ENCODE results near the gene AQP12A.
"Not testable (repeated sequence)": the region's sequence is repeated elsewhere in the genome, so short reads cannot be mapped to it uniquely, and the experiment has no call there.

The AQP12A gene

GRCh38 chr2:240691631-240692420 is at the start of gene AQP12A:
TSS of gene AQP12A (plus strand) at chr2:240691866. CDS start at chr2:240691914, 48 bp downstream.
- not testable (repeated sequence) for DNase-seq

DNA sequence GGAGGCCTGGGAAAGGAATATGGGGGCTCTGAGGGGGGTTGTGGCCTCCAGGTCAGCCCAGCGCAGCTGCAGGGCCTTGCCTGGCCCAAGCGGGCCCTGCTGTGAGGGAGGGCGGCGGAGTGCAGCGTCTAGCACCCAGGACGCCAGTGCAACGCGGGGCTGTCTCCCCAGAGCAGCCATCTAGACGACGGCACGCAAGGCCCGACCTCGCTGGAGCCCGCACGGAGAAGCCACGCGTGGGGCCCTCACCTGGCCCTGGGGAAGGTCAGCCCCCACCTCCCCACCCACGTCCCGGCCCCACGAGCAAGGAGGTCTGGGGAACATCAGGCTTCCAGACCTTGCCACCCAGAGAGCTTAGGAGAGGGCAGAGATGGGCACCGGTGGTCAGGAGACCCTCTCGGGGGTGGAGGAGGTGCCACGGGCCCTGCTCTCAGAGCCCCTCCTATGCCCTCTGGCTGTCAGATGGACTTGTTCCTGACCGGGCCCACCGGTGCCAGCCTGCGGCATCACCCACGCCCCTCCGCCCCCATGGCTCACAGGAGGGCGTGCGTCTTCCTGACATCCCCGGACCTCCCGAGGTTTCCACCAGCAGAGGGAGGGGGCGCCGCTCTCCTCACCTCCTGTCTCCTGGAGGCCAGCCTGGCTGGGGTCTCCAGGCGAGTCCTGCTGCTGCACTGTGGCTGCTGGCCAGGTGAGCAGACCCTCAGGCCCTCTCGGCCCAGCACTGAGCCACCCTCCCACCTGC is 49.4 kb upstream of the AQP12A start:
- no peak for DNase-seq

- DNase-seq = no peak
These were observed 48.9 kb upstream of the AQP12A start for GRCh38 chr2:240642806-240643092.

GRCh38 chr2:240643093-240643810 is 48.4 kb upstream of the AQP12A start:
- no peak for DNase-seq

GRCh38 chr2:240643811-240644150 is 47.9 kb upstream of the AQP12A start:
- DNase-seq = no peak

DNA sequence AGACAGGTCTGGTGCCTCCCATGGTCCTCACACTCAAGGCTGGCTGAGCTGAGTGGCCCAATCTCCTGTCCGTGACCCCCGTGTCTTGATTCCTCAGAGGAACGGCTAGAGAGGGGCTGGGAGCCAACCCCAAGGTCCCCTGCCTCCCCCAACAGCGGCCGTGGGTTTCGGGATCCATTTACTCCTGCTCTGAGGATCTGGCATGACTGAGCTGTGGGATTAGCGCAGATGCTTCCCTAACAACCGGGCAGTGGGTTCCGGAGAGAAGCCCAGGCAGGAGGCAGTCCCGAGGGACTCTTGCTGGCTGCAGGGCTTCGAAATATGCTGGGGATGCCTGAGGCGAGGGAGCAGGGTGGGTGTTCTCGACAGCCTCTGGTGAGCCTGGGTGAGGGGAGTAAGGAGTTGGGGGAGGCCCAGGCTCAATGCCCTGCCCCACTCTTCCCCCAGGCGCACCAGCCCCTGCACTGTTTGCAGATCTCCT is 47.5 kb upstream of the AQP12A start:
- DNase-seq = no peak

DNA sequence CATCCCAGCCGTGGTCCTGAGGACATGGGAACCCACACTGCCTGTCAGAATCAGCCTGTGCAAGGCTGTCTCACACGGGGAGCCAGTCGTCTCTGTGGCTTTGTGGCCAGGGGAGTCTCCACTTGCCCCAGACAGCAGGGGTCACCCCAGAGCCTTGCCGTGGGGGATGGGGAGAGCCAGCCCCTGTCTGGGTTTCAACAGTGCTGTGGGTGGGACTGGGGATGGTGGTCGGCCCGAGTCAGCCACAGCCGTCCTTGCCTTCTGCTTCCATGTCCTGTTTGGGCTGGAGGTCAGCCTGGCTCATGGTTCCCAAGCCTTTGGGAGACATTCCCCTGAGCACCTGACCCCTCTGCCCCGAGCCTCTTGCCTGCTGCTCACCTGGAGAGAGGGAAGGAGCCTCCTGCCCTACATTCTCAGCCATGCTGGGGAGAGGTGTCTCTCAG is 46.8 kb upstream of the AQP12A start:
- DNase-seq = no peak

- no peak for DNase-seq
These were observed 46.3 kb upstream of the AQP12A start for GRCh38 chr2:240645346-240645745.

DNA sequence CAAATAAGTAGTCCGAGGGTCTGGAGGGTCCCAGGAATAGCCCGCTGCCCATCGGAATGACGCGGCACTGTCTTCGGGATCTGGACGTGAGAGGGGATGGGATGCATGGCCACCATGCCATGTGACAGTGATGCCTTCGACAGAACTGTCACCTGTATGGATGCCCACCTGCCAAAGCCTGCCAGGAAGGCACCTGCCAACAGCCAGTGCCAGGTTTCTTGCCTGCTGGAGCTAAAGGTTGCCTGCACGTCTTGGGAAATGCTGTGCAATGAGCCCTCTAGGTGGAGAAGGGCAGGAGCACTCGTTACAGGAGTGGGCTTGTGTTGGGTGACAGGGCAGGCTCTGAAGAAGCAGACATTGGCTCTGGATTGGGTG is 45.9 kb upstream of the AQP12A start:
- DNase-seq = no peak

DNA sequence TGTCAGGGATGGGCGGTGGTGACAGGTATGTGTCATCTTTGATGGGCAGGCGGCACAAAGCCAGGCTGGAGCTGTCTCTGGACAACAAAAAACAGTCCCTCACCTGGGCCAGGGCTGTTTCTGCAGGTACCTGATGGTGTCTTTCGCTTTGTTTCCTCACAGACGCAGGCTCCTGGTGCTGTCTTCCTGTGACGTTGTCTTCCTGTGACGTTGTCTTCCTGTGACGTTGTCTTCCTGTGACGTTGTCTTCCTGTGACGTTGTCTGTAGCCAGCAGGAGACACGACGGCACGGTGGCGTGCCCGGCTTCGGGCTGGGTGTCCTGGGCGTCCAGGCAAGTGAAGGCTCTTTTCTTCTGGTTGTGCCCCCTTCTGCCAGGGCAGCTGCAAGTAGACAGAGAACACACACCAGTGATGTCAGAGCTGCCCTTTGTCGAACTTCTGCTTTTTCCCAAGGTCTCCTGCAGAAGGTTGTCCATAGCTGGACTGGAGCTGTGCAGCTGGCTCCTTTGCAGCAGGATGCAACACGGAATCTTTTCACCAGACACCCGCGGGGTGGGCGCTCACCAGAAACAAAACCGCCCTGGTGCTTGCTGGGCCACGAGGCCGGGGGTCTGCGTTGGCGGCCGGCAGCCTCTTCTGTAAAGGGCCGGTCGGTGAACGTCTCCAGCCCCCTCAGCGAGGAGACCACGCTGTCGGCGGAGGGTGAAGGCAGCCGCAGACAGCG is 45.3 kb upstream of the AQP12A start:
- no peak for DNase-seq

DNA sequence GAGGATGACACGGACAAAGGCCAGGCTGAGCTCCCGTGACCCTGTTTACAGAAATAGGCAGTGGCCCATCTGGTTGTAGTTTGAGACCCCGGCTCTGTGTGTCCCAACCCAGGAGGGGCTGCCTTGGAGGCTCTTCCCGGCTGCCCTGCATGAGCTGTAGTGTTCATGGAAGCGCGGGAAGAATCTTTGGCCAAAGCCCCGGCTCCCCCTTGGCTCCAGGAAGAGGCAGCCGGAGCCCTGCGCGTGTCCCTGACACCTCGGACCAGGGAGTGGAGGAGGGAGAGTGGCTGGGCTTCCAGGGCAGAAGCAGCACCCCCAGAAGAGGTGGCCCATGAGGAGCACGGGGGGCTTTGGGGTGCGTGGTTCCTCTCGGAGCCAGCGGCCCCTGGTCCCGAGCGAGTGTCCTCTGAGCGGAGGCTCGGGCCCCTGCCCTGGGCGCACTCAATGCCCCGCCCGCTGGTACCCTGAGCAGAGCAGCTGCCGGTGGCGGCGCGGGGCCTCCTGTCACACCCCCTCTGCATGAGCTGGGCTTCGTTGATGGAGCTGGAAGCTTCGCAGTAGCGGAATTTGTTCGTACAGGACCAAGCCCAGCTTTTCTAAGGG is 44.7 kb upstream of the AQP12A start:
- DNase-seq = no peak

DNA sequence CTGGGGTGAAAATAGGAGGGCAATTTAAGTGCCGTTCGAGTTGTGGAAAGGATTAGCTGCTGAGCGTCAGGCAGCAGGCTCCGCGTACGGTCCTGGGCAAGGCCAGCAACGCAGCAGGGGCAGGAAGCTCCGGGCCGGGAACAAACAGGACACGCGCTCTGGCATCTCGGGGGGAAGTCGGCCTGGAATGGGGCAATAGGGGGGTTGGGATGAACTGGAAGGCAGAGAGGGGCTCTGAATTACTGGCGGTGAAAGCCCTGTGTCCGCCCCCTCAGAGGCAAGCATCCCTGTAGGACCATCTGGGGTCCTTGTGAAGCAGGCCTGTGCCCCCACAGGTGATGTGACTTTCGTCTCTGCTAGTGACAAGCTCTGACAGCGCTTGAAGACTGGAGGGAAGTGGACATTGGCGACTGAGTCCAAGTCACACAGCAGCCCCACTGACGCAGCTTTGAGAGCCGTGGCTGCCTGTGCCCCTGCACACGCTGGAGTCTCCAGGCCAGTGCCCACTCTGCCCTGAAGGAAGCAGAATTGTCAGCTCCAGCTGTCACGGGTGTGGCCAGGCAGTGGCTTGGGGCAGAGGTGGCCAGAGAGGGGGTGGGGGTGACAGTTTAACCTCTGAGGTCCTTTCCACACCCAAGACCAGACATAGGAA is 44.0 kb upstream of the AQP12A start:
- DNase-seq = no peak

GRCh38 chr2:240648155-240648649 is 43.5 kb upstream of the AQP12A start:
- no peak for DNase-seq

DNA sequence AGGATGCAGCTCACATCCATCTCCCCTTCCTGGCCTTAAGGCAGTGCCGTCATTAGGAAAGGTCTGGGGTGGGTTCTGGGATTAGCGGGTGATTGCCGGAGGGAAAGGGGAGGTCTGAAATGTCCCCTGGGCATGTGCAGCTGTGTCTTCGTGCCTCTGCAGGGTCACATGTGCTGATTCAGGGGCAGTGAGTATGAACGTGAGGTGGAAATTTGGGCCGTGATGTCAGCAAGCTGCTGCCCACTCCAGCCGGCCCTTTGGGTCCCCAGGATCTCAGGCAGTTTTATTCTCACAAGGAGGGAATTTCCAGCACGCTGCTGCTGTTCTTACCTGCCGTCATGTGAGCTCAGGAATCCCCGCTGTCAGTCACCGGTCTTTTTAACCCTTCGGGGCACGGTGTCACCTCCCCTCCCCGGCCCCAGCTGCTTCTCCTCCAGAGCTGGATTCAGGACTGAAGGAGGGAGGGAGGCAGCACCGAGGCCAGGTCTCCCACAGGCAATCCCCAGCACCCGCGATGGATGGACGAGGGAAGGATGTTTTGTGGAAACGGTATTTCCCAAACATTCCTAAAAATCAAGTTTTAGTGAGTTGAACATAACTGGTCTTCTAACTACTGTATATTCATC is 42.9 kb upstream of the AQP12A start:
- no peak for DNase-seq

DNA sequence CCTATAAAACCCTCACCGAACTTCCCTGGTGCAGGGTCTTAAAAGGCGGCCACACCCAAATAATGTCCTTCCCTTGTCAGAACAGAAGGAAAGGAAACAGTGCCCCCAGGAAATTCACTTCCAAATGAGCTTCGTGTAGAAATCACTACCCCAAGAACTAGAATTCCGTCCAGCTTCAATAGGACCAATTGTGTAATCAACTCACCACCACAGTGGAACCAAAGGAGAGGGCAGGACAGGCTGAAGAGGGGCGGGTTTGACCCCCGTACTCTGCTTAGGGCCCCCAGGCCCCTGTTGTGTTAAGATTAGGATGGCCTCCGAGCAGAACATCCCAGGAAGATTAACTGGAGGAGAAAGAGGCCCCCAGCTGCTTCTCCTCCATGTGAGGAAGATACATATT is 42.3 kb upstream of the AQP12A start:
- DNase-seq = no peak

DNA sequence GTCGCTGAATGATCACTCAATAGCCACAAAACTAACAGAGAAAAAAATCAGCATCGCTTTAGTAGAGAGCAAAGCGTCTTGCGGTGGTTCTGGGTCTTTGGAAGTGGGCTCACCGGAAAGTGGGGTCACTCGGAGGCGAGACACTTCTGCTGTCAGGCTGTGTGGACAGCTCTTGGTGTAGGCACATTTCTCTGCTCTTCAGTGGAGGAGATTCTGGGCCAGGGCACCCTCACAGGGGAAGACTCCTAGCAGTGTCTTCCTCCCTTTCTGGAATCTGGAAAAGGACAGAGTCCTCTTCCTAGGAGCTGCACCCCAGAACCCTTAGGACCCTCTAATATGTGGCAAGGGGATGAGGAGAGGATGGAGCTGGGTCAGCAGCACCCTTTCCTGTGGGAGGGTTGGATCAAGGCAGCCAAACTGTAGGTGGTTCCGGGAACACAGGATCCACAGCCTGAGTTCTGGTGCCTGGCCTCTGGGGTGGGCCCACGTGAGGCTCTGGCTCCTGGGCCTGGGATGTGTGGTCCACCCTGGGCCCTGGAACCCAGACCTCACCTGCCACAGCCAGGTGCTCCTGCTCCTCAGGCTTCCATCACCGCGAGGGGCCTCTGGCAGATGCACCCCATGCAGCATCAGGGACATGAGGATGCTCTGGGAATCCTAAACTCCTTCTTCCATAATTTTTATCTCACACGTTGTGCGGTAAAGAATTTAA is 41.3 kb upstream of the AQP12A start:
- no peak for DNase-seq

DNA sequence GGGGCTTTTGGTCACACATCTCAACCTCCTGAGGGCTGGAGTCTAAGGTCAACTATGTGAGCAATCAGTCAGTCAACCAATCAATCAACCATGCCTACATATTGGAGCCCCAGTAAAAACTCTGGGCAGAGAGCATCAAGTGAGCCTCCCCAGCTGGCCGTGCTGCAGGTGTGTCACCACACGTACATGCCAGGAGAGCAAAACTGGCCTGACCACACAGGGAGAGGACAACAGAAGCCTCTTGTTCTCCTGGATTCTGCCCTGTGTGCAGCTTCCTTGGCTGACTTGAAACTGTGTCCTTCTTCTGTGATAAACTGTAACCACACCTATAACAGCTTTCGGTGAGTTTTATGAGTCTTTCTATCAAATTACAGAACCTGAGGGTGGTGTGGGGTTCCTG is 40.5 kb upstream of the AQP12A start:
- DNase-seq = no peak

DNA sequence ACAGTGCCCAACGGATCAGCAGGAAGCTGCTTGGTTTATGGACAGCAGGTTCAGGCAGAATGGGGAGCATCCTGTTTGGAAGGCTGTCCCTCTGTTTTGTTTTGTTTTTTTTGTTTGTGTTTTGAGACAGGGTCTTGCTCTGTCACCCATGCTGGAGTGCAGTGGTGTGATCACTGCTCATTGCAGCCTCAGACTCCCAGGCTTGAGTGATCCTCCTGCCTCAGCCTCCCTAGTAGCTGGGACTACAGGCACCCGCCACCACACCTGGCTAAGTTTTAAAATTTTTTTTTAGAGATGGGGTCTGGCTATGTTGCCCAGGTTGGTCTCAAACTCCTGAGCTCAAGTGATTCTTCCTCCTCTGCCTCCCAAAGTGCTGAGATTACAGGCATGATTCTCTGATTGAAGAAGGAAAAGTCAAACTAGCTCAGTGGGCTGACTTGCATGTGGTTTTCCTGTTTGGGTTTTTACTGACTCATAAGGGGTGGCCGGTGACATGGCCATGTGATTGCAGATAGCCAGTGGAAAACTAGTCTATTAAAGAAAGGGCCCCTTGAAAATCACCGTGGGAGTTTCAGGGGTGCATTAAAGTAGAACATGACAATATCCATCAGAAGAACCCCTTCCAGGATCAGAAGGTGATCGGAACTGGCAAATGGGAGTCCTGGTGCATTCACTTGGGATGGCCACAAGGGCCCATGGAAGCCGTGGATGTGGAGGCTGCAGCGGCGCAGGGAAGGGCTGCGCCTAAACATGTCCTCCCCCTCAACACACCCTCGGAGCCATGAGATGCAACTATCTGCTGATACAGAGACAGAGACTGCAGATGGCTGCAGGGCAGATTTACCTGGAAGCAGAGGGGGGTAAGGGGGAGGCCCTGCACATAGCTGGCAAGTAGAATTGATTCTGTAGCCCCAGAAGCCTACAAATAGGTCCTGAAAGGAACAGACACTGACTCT is 35.5 kb upstream of the AQP12A start:
- no peak for DNase-seq

DNA sequence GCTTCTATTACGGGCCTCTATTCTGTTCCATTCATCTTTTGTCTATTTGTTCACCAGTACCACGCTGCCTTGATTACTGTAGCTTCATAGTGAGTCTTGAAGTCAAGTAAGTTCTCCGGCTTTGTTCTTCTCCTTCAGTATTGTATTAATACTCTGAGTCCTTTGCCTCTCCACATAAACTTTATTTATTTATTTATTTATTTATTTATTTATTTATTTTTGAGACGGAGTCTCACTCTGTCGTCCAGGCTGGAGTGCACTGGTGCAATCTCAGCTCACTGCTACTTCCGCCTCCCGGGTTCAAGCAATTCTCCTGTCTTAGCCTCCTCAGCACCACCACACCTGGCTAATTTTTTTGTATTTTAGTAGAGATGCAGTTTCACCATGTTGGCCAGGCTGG is 31.8 kb upstream of the AQP12A start:
- DNase-seq = not testable (repeated sequence)

DNA sequence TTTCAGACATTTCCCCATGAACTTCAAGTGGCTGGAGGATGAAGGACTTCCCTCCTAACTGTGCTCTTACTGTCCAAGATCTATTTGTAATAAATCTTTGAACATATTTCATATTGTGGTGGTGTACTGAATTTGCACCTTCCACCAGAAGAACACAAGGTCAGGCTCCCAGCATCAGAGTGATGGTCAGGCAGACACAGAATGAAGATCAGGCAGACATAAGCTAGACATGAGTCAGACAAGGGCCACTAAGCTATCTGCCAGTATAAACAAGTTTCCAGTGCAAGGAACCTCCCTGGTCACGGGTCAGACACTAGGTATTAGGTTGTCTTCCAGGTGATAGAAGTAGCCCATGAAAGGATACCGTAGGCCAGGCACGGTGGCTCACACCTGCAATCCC is 29.0 kb upstream of the AQP12A start:
- no peak for DNase-seq

Data from GF-D8 (cell line).